Epidermal melanocyte (primary cell): ENCODE data around the gene ANAPC10.

ENCODE experiments used
- DNase-seq: peaks from one replicate; pipeline ENCODE4 v3.0.0; 2011; ENCODE audit warnings: low spot score; ENCODE audit not compliant: insufficient read length

ANAPC10 gene

GRCh38 chr4:145071560-145071959 lies 26.4 kb downstream of the ANAPC10 start:
- DNase-seq, result no peak

DNA sequence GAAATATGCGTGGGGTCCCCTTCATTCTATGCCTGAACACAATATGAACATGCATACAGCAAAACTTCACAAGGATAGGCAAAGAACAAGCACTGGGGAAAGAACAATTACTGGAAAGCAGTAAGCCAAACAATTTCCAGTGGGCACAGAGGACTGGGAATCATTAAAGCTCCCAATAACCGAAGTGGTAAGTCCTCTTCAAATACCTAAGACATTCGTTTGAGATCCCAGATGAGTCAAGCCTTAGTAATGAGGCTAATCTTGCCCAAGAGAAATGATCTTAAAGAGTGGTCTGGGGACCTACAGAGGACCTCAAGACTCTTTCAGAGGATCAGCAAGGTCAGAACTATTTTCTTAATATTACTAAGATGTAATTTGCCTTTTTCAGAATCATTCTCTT lies 28.6 kb downstream of the ANAPC10 start:
- DNase-seq, result no peak

- no peak for DNase-seq
Observed at GRCh38 chr4:145066063-145066501, 31.9 kb downstream of the ANAPC10 start.

DNA sequence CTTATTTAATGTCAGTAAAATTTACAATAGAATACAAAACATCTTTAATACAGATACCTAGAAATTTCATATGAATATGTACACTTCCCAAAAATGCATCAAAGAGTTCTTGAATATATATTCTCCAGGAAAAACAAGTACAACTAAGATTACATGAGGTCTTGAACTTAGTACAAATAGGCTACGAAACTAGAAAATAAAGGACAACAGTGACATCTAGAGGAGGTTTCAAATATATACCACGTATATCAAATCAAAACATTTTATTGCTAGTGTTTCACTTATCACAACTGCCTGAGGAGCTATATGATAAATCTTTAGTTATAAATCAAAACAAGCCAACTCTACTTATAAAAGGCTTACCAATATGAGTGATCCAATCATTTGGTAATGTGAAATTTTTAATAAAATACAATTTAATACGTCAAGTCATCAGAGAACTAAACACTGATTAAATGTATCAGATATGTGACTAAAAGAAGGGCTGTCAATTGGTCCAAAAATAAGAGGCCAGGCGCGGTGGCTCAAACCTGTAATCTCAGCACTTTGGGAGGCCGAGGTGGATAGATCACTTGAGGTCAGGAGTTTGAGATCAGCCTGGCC lies 36.6 kb downstream of the ANAPC10 start:
- DNase-seq, result no peak

- DNase-seq, result no peak
Observed at GRCh38 chr4:145058256-145058655, 39.7 kb downstream of the ANAPC10 start.

DNA sequence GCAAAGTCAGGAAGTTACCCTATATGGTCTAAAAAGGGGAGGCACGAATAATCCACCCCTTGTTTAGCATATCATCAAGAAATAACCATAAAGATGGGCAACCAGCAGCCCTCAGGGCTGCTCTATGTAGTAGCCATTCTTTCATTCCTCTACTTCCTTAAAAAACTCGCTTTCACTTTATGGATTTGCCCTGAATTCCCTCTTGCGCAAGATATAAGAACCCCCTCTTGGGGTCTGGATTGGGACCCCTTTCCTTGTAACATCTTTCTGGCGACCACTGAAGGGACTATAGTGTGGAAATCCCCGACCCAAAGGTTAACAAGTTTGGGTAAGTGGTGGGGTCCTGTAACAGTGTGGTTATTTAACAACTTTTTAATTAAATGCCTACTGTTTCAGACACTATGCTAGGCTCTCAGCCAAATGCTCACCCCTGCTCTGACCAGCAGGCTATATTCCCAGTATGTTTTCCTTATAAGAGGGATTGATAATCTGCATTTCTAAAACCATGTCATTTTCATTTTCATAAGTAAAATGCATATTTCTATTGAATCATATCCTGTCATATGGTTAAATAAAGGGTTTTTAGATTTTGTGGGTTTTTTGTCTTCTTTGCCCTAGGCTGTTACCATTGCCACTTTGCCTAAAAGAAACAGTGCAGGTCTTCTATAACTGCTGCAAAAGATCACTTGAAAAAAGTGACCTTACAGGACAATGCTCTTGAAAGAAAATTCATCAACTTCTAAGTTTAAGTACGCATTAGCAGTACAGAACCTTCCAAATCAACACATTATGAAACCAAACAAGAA lies 41.5 kb downstream of the ANAPC10 start:
- DNase-seq, result no peak

DNA sequence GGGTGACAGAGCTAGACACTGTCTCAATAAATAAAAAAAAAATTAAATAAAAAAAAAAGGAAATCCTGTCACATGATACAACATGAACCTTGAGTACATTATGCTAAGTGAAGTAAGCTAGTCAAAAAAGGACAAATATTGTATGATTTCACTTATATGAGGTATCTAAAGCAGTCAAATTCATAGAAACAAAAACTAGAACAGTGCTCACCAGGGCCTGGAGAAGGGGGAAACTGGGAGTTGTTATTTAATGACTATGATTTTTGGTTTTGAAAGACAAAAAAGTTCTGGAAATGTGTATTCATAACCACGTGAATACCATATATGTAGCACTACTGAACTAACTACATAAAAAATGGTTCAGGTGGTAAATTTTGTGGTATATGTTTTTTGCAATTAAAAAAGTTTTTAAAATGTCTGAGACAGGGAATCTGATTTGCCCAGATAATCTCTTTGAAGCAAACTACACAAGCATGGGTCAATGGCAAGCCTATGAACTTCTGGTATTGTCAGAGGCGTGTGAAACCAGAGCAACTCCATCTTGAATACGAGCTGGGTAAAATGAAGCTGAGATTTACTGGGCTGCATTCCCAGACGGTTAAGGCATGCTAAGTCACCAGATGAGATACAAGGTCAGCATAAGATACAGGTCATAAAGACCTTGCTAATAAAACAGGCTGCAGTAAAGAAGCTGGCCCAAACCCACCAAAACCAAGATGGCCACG lies 42.3 kb downstream of the ANAPC10 start:
- no peak for DNase-seq

DNA sequence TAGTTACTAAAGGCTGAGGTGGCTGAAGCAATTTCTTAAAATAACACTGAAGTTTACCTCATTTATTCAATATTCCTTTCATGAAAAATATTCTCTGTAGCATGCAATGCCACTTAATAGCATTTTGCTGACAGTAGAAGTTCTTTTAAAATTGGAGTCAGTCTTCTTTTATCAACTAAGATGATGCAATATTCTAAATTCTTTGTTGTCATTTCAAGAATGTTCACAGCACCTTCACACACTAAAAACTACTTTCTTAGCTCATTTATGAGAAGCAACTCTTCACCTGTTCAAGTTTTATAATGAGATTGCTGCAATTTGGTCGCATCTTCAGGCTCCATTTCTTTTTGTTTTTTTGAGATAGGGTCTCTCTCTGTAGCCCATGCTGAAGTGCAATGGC lies 48.8 kb downstream of the ANAPC10 start:
- DNase-seq, result no peak

DNA sequence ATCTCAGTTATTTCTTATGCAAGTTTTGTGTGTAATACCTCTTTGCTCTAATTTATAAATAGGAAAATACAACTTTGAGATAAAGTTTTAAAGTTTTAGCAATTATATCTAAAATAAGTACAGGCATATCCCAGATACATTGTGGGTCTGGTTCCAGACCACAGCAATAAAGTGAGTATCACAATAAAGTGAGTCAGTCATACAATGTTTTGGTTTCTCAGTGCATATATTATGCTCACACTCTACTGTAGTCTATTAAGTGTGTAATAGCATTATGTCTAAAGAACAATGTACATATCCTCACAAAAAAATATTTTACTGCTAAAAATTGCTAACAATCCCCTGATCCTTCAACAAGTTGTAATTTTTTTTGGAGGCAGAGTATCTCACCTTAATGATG lies 49.2 kb downstream of the ANAPC10 start:
- no peak for DNase-seq

DNA sequence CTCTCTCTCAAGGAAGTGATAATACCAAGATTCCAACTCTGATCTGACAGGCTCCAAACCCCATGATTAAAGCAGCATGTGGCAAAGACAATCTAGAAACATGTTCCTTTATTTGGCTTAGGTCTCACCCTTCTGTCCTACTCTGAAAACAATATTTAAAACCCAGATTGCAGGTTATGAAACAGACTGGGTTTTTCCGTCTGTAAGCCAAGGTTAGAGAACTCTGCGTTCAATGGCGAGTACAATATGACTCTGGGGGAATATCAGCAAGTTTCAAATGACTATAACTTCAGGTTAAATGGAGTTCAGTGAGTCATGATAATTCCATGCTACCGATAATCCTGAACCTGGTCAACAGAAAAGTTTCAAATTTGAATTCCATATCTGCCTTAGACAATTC lies 50.8 kb downstream of the ANAPC10 start:
- DNase-seq, result no peak

DNA sequence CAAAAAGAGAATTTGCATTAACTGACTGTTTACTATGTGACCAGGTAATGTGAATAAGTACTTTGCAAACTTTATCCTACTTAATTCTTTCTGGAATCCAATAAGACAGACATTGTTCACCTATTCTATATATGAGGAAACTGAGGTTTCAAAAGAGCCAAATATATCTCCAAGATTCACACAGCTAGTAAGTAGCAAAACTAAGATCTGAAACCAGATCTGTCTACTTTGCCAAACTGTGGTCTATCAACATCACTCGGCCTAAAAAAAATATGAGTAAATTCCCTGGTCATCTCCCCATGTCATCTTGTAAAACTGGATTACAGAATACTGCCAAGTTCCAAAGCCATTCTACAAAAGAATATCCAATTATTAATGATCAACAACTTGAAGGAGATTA lies 52.8 kb downstream of the ANAPC10 start:
- no peak for DNase-seq

GRCh38 chr4:145044341-145044740 lies 53.7 kb downstream of the ANAPC10 start:
- no peak for DNase-seq

DNA sequence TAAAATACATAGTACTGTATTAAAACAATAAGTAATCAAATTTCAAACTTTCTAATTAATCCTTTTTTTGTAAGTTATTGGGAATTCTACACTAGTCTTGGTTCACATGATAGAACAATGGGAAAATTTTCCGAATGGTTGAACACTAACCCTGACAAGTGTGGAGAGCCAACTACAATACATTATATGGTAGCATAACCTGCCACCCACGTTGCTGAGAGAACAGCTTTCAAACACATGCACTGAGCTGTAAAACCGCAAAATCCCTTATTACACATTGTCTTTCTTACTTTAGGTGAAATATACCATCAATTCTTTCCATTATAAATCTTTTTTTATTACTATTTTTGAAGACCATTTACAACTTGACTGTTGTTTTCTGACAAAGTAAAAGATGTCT lies 54.7 kb downstream of the ANAPC10 start:
- no peak for DNase-seq

- DNase-seq, result no peak
Observed at GRCh38 chr4:145042601-145043285, 55.3 kb downstream of the ANAPC10 start.

DNA sequence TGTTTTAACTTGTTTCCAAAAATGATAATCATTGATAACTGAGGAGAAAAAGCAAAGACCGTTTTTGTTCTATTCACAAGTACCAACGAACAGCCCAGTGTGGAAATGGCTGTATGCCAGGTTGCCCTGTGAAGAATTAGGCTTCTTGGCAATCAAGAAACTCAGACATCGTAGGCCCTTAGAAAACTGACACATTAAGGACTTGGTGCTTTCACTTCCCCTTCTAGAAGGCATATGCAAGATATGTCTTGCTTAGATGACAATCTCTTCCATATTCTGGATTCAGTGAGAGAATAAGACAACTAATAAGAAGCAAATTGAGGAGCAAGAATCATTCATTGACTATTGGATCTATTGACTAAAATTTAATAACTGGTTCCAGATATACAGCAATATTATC lies 56.6 kb downstream of the ANAPC10 start:
- DNase-seq, result no peak

DNA sequence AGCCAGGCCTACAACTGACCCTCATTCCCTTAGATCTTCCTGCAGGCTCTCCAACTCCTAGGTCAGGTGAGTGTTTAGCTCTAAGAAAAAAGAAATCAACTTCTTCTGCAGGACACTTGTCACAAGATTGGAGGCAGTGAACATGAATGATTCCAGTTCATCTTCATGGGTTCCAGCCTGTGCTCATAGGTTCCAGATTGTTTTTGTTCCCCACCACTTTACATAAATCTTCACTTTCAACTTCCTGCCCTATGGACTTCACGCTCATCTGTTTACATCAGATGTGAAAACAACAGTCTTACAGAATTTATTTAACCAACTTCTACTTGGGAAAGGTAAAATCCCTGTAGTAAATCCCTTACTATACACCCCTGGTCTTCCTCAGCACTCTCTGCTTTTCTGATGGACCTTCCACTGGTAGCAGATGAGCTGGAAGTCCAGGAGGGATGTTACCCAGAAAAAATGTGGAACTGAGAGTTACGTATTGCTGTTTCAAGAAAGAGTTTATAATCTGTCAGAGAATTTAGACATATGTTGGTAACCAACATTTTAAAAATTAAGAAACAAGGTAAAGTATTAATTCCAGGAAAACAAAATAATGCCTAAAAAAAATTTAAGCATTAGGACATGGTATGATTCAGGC lies 62.4 kb downstream of the ANAPC10 start:
- DNase-seq, result no peak

GRCh38 chr4:145034727-145035211 lies 63.2 kb downstream of the ANAPC10 start:
- DNase-seq, result no peak

DNA sequence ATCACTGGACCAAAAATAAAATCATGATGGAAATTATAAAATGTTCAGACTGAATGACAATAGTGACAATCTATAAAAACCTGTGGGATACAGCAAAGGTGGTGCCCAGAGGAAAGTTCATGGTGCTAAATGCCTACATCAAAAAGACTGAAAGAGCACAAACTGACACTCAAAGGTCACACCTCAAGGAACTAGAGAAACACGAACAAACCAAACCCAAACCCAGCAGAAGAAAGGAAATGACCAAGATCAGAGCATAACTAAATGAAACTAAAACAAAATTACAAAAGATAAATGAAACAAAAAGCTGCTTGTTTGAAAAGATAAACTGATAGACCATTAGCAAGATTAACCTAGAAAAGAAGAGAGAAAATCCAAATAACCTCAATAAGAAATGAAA lies 78.7 kb downstream of the ANAPC10 start:
- DNase-seq, result no peak

- DNase-seq, result no peak
Observed at GRCh38 chr4:145014365-145014764, 83.6 kb downstream of the ANAPC10 start.

DNA sequence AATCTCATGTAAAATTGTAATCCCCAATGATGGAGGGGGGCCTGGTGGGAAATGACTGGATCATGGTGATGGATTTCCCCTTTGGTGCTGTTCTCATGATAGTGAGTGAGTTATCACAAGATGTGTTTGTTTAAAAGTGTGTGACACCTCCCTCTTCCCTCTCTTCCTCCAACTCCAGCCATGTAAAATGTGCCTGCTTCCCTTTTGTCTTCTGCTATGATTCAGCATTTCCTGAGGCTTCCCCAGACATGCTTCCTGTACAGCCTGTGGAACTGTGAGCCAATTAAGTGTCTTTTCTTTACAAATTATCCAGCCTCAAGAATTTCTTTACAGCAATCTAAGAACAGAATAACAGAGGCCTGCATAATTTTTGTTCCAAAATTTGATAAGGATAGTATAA lies 85.2 kb downstream of the ANAPC10 start:
- no peak for DNase-seq

GRCh38 chr4:145011636-145012035 lies 86.4 kb downstream of the ANAPC10 start:
- no peak for DNase-seq
